ENCODE data around the gene GNAI3. TPM values are rescaled to one million over a fixed set of nuclear protein-coding genes. Genes with fewer than 3 reads are reported as not detected.

GNAI3 gene
- total and polyA plus RNA-seq, 2 donors (not counting 3 experiments of a cell fraction or from before 2014, with no cell fraction given): 5.0 to 14.0 TPM

DNA sequence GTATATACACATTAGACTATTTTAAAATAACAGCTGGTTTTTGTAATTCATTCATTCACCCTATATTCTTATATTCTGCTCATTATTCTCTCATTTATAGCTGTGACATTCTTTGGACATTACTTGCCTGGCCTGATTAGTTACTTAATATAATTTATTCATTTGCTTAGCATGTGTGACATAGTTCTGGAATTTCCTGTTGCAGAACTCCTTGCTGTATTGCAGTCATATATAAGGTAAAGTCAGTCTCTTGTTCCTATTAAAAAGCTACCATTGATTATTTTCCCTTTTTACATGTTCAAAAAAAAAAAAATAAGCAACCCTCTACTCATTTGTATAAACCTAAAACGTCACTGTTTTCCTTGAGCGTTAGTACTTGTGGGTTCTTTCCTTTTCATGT, 47.1 kb downstream of the GNAI3 start:
- CTCF ChIA-PET: interaction anchor here (0.7 to 2.6 kb wide), 12 partner anchors 9 to 63 kb away, joined by 3 to 16 read pairs (median 6); partner anchors contain the start of genes AMPD2, GNAI3 and GNAT2
- H3K27me3 ChIP-seq (ENCODE audit: control insufficient read depth in 2 of 2, insufficient read depth in 2 of 2, low read length in 2 of 2): no peaks in the 10 kb centered on the region
- no peaks in the 10 kb centered on the region for H3K9me3 ChIP-seq (replicated peaks; ENCODE audit: control insufficient read depth, insufficient read depth, low read length)
- H3K79me2 ChIP-seq (ENCODE audit: control insufficient read depth, insufficient read depth, low read length): no peaks in the 10 kb centered on the region
- POLR2A ChIA-PET: interaction anchor here (0.7 to 1.5 kb wide), 5 partner anchors 15 to 43 kb away, joined by 3 to 10 read pairs (median 4); no protein-coding TSS in a partner anchor
- dilution Hi-C loops (cut with MboI; ENCODE audit: extremely low pct_ligation_motif_present, low sequenced_read_pairs): no loop called here
- BruUV-seq (replicated peaks): no TSS peak
- H3K9ac ChIP-seq (replicated peaks; ENCODE audit: extremely low read depth, insufficient read depth, low read length): peak overlapping the region; percentile 38
- intact Hi-C loops (cut with micrococcal nuclease): loop anchor here (1.0 to 2.0 kb wide), 3 partner anchors 15 to 47 kb away; partner anchors contain the start of gene GNAI3
- peak; percentile 68 for FAIRE-seq
- H3K27ac ChIP-seq (ENCODE audit: insufficient read depth, low read depth, low read length): peak overlapping the region; percentile 68
- H4K20me1 ChIP-seq (replicated peaks; ENCODE audit: control insufficient read depth, extremely low read depth, insufficient read depth, low read length): no peaks in the 10 kb centered on the region
- peak; percentile 57 for TF ChIP-seq FOS (IDR thresholded peaks at IDR 0.05; ENCODE audit: borderline replicate concordance, insufficient read depth, low read length)
- TF ChIP-seq JUN (IDR thresholded peaks at IDR 0.05; ENCODE audit: borderline replicate concordance, insufficient read depth, insufficient read length, low read depth): peak; percentile 44
- no peak for TF ChIP-seq MYC (IDR thresholded peaks at IDR 0.05; ENCODE audit: low read depth, low read length)
- H3K4me3 ChIP-seq (replicated peaks in 1 of 3; ENCODE audit: insufficient read depth in 1 of 3, low read depth in 1 of 3, low read length in 3 of 3): no peak overlapping the region
- no peak overlapping the region for H2AFZ ChIP-seq (ENCODE audit: low read depth, low read length)
- H3K9me1 ChIP-seq (replicated peaks; ENCODE audit: control insufficient read depth, extremely low read depth, insufficient read depth, low read length): no peaks in the 10 kb centered on the region
- H3K36me3 ChIP-seq (ENCODE audit: control insufficient read depth in 2 of 2, extremely low read depth in 1 of 2, insufficient read depth in 2 of 2, low read length in 2 of 2): peaks cover 2 to 5% of the 10 kb centered on the region in 2 experiments
- peak; percentile 61 for DNase-seq (ENCODE audit: low read depth, low spot score)
- peak overlapping the region; percentile 30 for H3K4me2 ChIP-seq (ENCODE audit: insufficient read depth, low read length)
- peaks cover 15% of the 10 kb centered on the region for H3K4me1 ChIP-seq (ENCODE audit: control insufficient read depth, extremely low read depth, insufficient read depth, low read length)

DNA sequence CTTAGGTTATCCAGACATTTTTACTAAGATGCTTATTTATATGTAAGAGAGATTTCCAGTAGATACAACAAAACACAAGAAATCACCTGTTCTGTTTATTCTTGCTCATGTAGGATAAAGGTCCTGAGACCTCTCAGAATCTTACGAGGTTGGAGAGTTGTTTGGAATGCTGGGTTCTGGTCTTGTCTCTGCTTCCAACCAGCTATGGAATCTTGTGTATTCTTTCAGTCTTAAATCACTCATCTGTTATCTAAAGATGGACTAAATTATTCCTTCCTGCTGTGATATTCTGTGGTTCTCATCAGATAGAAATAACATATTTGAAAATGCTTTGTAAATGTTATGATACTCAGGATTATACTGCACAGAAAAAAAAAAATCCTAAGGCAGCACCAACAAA, 49.7 kb downstream of the GNAI3 start:
- dilution Hi-C loops (cut with MboI; ENCODE audit: extremely low pct_ligation_motif_present, low sequenced_read_pairs): no loop called here
- no peak overlapping the region for H3K9ac ChIP-seq (replicated peaks; ENCODE audit: extremely low read depth, insufficient read depth, low read length)
- no peaks in the 10 kb centered on the region for H3K36me3 ChIP-seq (ENCODE audit: control insufficient read depth in 2 of 2, extremely low read depth in 1 of 2, insufficient read depth in 2 of 2, low read length in 2 of 2)
- H4K20me1 ChIP-seq (replicated peaks; ENCODE audit: control insufficient read depth, extremely low read depth, insufficient read depth, low read length): no peaks in the 10 kb centered on the region
- no peak for TF ChIP-seq GATA2 (IDR thresholded peaks at IDR 0.05; ENCODE audit: insufficient read depth, insufficient read length, low read depth, low read length)
- TF ChIP-seq POLR2A (IDR thresholded peaks at IDR 0.05; ENCODE audit: low read depth, low read length): no peak
- TF ChIP-seq, protein P1, sequence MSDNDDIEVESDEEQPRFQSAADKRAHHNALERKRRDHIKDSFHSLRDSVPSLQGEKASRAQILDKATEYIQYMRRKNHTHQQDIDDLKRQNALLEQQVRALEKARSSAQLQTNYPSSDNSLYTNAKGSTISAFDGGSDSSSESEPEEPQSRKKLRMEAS (IDR thresholded peaks at IDR 0.05; ENCODE audit: insufficient read depth, insufficient read length): no peak
- no peak for TF ChIP-seq POLR2AphosphoS5 (IDR thresholded peaks at IDR 0.05; ENCODE audit: insufficient read depth, low read depth, low read length)
- no peak for TF ChIP-seq MYC (IDR thresholded peaks at IDR 0.05; ENCODE audit: low read depth, low read length)
- TF ChIP-seq EZH2 (IDR thresholded peaks at IDR 0.05; ENCODE audit: borderline replicate concordance, low read depth, low read length, severe bottlenecking): no peak
- TF ChIP-seq, protein P2, sequence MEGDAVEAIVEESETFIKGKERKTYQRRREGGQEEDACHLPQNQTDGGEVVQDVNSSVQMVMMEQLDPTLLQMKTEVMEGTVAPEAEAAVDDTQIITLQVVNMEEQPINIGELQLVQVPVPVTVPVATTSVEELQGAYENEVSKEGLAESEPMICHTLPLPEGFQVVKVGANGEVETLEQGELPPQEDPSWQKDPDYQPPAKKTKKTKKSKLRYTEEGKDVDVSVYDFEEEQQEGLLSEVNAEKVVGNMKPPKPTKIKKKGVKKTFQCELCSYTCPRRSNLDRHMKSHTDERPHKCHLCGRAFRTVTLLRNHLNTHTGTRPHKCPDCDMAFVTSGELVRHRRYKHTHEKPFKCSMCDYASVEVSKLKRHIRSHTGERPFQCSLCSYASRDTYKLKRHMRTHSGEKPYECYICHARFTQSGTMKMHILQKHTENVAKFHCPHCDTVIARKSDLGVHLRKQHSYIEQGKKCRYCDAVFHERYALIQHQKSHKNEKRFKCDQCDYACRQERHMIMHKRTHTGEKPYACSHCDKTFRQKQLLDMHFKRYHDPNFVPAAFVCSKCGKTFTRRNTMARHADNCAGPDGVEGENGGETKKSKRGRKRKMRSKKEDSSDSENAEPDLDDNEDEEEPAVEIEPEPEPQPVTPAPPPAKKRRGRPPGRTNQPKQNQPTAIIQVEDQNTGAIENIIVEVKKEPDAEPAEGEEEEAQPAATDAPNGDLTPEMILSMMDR (IDR thresholded peaks at IDR 0.05; ENCODE audit: extremely low read depth in 1 of 2, insufficient read depth in 1 of 2, low read depth in 1 of 2, low read length in 2 of 2): no peak
- no peak for TF ChIP-seq JUN (IDR thresholded peaks at IDR 0.05; ENCODE audit: borderline replicate concordance, insufficient read depth, insufficient read length, low read depth)
- TF ChIP-seq FOS (IDR thresholded peaks at IDR 0.05; ENCODE audit: borderline replicate concordance, insufficient read depth, low read length): no peak
- no peaks in the 10 kb centered on the region for H3K9me3 ChIP-seq (replicated peaks; ENCODE audit: control insufficient read depth, insufficient read depth, low read length)
- FAIRE-seq (no peak), DNase-seq (ENCODE audit: low read depth, low spot score) (no peak)
- H3K4me1 ChIP-seq (ENCODE audit: control insufficient read depth, extremely low read depth, insufficient read depth, low read length): peaks cover 15% of the 10 kb centered on the region
- no peaks in the 10 kb centered on the region for H3K27me3 ChIP-seq (ENCODE audit: control insufficient read depth in 2 of 2, insufficient read depth in 2 of 2, low read length in 2 of 2)
- H3K79me2 ChIP-seq (ENCODE audit: control insufficient read depth, insufficient read depth, low read length): no peaks in the 10 kb centered on the region
- H3K9me1 ChIP-seq (replicated peaks; ENCODE audit: control insufficient read depth, extremely low read depth, insufficient read depth, low read length): no peaks in the 10 kb centered on the region
- CTCF ChIA-PET: interaction anchor here (0.9 to 1.3 kb wide), 2 partner anchors 15 to 32 kb away, joined by 3 to 7 read pairs; no protein-coding TSS in a partner anchor
- POLR2A ChIA-PET: no interaction called here
- H2AFZ ChIP-seq (ENCODE audit: low read depth, low read length): no peak overlapping the region
- BruUV-seq (replicated peaks): no TSS peak
- no peak overlapping the region for H3K4me3 ChIP-seq (replicated peaks in 1 of 3; ENCODE audit: insufficient read depth in 1 of 3, low read depth in 1 of 3, low read length in 3 of 3)
- H3K27ac ChIP-seq (ENCODE audit: insufficient read depth, low read depth, low read length): no peak overlapping the region
- intact Hi-C loops (cut with micrococcal nuclease): no loop called here
- no peak overlapping the region for H3K4me2 ChIP-seq (ENCODE audit: insufficient read depth, low read length)

Data from endothelial cell of umbilical vein (primary cell).